Activated CD8-positive, alpha-beta memory T cell treated with anti-CD3 and anti-CD28 coated beads for 48 hours (primary cell): ENCODE measurements around the gene TMEM63A.
"Not testable (repeated sequence)": the region's sequence is repeated elsewhere in the genome, so short reads cannot be mapped to it uniquely, and the experiment has no call there.

ENCODE experiments used
- DNase-seq, 3 experiments: peaks; one replicate each; pipeline ENCODE4 v3.0.0-alpha.2; 2020; ENCODE audit warnings: low read depth in 2 of 3, low spot score in 2 of 3

Gene TMEM63A

DNA sequence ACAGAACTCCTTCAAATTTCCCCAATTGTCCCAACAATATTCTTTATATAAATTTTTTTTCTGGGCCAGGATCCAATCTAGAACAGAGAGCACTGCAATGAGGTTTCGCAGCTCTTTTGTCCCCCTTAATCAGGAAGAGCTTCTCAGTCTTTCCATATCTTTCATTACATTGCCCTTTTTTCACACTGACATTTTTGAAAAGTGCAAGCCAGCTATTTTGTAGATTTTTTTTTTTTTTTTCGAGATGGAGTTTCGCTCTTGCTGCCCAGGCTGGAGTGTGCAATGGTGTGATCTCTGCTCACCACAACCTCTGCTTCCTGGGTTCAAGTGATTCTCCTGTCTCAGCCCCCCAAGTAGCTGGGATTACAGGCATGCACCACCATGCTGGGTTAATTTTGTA lies 75.4 kb downstream of the TMEM63A start:
- not testable (repeated sequence) for DNase-seq

DNA sequence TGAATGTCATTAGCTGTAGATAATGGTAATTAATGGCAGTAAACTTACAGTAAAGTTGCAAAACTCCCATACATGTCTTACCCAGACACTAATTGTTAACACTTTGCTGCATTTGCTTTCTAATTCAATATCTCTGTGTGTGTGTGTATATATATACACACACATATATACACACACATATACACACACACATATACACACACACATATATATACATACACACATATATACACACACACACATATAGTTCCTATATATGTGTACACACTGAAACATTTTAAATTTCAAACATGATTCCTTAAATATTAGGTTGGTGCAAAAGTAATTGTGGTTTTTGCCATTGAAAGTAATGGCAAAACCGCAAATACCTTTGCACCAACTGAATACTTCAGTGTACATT lies 75.9 kb downstream of the TMEM63A start:
- DNase-seq = no peak

GRCh38 chr1:225801146-225801545 lies 81.0 kb downstream of the TMEM63A start:
- not testable (repeated sequence) for DNase-seq

GRCh38 chr1:225796097-225796496 lies 86.1 kb downstream of the TMEM63A start:
- DNase-seq = not testable (repeated sequence)
